Stimulated activated CD4-positive, alpha-beta T cell treated with anti-CD3 and anti-CD28 coated beads, TNF-alpha, amount 100 ng/mL, for 24 hours (primary cell): ENCODE measurements around the gene MYBPHL.
"Not testable (repeated sequence)": the region's sequence is repeated elsewhere in the genome, so short reads cannot be mapped to it uniquely, and the experiment has no call there.

Experiments
- DNase-seq, 3 experiments: peaks; one replicate each; pipeline ENCODE4 v3.0.0-alpha.2; 2020; ENCODE audit warnings: low read depth in 3 of 3

Gene MYBPHL

GRCh38 chr1:109307274-109308021 lies 637 bp upstream of the MYBPHL start:
- no peak for DNase-seq

GRCh38 chr1:109305991-109306390 lies 820 bp downstream of the MYBPHL start:
- not testable (repeated sequence) for DNase-seq

DNA sequence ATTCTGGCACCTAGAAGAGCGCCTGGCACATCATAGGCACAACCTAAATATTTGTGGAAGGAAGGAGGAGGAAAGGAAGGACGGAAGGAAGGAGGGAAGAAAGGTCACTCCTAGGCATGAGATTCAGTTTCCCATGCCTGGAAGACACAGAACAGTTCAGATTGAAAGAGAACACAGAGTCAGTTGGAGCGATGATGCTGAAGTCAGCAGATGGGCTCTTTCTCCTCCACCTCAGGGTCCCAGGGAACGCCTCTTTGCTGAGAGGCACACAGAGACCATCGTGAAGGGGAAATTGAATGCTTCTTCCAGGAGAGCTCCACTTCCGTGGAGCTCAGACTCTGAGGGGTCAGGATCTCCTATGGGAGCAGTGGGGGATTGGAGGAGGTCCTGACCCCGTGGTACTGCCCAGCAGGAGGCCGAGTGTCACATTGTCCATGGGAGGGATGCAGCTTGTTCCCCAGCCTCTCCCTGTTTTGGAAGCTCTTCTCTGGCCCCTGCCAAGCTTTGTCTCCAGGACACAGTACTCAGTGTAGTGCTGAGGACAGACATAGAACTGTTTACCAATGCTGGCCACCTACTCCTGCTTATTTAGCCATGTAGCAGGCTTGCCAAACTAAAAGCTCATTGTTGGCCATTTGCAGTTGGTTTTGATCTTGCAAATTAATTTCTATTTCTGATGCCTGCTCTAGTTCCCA lies 2.4 kb downstream of the MYBPHL start:
- DNase-seq: no peak

DNA sequence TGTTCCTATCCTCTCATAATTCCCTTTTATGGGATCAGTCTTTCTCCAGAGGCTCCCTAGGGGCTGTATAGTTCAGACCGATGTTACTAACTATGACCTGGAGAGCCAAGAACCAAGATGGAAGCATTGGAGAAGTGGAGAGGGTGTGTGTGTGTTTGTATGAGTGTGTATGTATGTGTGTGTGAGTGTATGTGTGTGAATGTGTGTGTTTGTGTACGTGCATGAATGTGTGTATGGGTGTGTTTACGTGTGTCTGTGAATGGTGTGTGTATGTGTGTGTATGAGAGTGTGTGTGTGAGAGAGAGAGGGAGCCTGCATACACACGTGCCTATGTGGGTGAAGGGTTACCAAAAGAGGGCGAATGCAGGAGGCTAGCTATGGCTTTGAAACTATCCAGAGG lies 4.9 kb downstream of the MYBPHL start:
- DNase-seq: no peak

DNA sequence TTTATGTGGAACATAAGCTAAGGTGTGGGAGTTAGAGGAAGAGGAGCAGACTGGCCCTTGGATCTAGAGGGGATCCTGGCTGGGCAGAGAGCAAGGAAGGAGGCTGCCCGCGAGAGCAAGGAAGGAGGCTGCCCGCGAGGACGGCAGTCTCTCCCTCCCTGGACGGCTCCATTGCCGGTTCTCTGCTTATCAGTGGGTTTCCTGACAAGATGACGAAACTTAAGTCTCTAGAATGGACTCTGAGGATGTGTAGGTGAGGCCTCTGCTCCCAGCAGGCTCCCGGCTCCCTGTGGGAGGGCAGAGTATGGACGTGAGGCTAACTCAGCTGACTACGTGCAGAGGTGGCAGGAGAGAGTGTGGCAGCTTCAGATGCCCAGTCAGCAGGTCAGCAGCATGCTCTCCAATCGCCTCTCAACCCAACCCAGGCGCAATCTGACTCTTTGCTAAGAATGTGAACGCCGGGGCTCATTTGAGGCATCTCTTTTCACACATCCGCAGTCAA lies 6.1 kb downstream of the MYBPHL start:
- no peak for DNase-seq

GRCh38 chr1:109299558-109300343 lies 7.1 kb downstream of the MYBPHL start:
- DNase-seq: no peak

DNA sequence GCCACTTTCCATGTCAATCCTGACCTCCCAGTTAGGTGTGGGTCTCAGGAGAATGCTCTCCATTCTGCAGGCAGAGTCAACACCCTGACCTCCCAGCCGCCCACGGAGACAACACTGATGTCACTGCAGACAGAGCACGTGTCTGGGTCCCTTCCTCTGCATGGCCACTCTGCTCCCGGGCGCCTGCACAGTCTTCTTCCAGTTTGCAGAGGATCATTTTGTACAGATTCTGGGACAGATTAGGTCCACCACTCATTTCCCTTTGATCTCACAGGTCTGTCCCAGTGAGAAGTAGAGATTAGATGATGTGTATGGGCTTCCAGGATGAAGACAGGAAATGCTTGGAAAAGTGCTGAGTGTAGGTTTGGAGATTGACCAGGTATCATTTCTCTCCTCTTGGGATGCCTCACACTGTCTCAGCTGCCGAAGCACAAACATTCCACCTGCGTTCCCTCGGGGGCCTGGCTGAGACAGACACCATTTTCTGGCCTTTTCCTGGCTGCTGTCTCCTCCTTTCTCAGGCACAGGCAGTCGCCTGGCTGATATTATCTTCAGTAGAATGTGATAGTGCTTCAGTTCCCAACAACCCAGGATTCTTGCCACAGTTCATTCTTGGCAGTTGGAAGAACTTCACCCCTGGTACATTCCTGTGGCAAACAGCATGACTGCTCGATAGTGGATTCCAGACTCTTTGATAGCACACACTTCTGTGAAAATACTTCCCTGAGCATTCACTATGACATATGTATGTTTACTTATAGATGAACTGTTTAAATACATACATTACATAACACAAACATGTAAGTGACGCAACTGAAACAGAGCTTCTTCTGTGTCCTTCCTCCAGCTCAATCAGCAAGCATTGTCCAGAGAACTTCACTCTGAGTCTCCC lies 7.9 kb downstream of the MYBPHL start:
- DNase-seq: peak in 1 of 3 experiments; percentile 13

DNA sequence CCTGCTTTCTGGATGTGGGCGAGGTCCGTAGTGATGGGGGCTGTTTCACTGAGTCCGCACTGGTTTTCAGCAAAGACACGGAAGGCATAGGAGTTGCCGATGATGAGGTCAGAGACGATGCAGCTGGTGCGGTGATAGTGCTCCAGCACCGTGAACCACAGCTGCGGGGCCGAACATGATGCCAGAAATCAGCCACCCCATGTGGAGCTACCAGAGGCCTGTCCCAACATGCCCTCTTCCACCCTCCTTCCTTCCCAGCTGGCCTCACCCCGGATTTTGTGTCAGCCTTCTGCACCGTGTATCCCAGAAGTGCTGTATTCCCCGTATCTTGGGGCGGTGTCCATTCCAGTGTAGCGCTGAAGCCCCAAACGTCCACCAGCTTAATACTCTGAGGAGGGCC lies 10.0 kb downstream of the MYBPHL start:
- DNase-seq: no peak

GRCh38 chr1:109295712-109296415 lies 10.9 kb downstream of the MYBPHL start:
- DNase-seq: no peak

DNA sequence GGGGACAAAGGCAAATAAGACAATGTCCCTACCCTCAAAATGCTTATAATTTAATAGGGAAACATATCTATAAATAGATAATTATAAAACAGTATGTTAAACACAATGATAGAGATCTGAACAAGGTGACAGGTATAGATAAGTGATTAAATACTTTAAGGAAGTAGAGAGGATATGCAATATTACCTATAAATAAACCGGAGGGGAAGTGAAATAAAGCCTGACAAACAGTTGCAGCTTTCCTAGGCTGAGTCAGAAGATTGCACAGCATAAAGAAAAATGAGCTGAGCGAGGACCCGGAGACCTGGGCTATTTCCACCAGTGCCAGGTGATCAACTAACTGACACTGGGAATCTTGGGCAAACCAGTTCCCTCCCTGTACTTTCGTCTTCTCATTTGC lies 12.3 kb downstream of the MYBPHL start:
- no peak for DNase-seq

DNA sequence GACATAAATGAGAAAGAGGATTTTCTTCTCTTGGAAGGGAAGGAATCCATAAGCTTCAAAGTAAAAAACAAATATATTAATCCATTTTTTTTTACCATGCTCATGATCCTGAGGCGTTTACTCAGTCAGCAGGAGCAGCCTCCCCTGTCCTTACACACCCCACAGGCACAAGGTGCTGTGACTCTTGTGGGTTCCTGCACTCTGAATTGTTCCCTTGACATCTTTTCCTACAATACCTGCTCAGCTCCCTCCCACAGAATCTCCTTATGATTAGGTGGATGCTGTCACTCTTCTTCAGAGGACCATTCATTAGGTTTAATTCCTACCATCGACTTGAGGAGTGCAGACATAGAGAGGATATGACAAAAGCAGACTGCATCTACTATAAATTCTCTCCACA lies 13.8 kb downstream of the MYBPHL start:
- no peak for DNase-seq

DNA sequence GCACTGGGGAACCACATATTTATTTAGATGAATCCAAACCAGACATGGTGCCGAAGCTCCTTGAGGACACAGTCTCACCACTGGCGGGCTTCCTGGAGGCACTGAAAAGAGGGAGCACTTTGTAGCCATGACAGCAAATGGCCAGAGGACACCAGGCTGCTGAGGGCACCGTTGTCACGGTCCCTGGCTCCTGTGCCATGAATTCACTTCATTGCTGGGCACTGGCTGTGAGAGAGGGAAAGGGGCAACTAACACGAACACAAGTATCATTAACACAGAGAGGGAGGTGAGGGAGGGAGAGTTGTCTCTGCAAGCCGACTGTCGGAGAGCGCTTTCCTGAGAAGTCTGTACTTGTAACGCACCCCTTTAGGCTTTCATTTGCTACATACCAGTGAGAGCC lies 14.4 kb downstream of the MYBPHL start:
- DNase-seq: no peak

GRCh38 chr1:109290998-109291397 lies 15.8 kb downstream of the MYBPHL start:
- no peak for DNase-seq

GRCh38 chr1:109290137-109290536 lies 16.7 kb downstream of the MYBPHL start:
- DNase-seq: no peak

- not testable (repeated sequence) for DNase-seq
These were observed 20.0 kb downstream of the MYBPHL start for GRCh38 chr1:109286762-109287161.

DNA sequence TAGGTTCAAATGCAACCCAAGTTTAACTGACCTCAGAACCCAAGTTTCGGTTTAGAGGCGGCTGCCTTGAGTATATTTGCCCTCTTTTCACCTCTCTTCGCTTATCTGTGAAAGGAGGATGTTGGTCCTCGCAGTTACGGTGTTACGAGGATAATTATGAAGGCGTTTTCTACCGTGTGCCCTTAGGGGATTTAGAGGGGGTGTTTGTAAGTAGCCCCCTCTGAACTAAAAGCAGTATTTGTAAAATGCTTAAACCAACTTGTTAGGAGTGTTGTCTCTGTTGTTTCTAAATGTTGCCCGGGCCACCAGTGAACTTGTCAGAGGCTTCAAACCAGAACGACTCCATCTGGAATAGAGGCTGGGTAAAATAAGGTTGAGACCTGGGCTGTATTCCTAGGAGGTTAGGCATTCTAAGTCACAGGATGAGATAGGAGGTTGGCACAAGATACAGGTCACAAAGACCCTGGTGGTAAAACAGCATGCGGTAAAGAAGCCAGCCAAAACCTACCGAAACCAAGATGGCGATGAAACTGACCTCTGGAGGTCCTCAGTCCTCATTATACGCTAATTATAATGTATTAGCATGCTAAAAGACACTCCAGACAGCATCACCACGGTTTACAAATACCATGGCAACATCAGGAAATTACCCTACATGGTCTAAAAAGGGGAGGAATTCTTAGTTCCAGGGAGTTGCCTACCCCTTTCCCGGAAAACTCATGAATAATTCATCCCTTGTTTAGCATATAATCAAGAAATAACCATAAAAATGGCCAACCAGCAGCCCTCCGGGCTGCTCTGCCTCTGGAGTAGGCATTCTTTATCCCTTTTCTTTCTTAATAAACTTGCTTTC lies 22.8 kb downstream of the MYBPHL start:
- DNase-seq: no peak

DNA sequence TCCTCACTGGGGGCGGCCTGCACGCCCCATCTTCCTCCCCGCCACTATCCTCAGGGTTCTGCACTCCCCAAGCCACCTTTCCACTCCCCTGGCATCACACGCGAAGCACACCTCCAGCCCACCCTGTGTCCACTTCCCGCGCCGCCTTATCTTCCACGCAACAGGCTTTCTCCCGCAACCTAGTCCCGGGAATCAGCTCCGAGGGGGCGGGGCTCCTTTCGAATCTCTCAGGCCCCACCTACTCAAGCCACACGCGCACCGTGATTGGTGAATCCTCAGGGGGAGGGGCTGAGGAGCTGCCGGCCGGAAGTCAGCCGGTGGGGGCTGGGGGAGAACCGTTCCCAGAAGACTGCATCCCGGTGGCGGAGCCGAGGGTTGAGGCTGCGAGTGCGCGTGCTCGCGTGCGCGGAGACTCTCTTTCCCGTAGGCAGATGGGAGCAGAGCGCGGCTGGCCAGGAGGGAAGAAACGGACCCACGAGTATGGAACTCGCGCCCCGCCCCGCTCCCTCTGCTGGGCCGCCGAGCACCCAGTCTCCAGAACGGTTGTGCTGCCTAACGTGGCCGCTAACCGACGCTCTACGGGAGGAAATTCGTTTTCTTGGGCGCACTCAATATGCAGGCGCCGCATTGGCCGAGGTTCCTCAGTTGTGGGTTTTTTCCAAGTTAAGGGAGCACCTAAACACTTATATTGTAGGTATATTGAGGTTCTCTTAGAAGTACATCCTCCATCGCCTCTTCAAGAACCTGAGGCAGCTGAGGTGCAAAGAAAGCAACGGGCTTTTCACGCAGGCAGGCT lies 23.7 kb downstream of the MYBPHL start, which contains the start of gene PSRC1:
Gene PSRC1 (minus strand): TSS at position 194 of the 796 bp plus-strand sequence.
- DNase-seq: peak; percentile 78 to 90 (median 83)

DNA sequence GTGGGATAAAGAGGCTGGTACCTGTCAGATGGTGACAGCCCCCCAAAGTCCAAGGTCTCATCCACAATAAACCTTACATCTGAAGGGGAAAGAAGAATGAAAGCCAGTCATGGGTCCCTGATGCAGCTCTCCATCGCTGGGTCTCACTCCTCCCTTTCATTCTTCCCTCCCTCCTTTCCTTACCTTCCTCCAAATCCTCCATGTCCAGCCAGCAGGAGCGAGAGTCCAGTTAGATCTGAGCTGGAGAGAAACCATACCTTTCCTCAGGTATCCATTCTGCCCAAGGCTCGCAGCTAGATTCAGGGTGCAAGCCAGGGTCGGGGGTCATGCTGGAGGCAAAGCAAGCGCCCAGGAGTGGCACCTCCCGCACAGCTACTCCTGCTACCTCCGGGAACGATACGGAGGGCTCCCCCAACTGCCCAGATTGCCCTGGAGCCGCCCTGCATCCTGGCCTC lies 24.3 kb downstream of the MYBPHL start:
- DNase-seq: no peak
